Measurements from ENCODE around the gene PHACTR1.
"Not testable (repeated sequence)": the region's sequence is repeated elsewhere in the genome, so short reads cannot be mapped to it uniquely, and the experiment has no call there.

The PHACTR1 gene

GRCh38 chr6:13159300-13159699 is 442.7 kb downstream of the PHACTR1 start:
- Histone ChIP-seq H3K27me3 (peaks cover 0 to 11% (median 0%) of the 10 kb centered on the region in 11 experiments; a peak in 5 of 22 replicates), H3K36me3 (no peaks in the 10 kb centered on the region), H3K27ac (no peak overlapping the region), H3K4me1 (peaks cover 16 to 26% (median 19%) of the 10 kb centered on the region in 10 experiments), H3K4me2 (peak overlapping the region; percentile 45 to 73 (median 58)), H3K9ac (no peak overlapping the region), H3K9me3 (replicated peaks in 1 of 11) (no peaks in the 10 kb centered on the region), H4K20me1 (no peaks in the 10 kb centered on the region), H3K4me3 (no peak overlapping the region)
- no peak for TF ChIP-seq Cebpa-rat (IDR thresholded peaks at IDR 0.05)

- H3K27ac ChIP-seq; H3K36me3 ChIP-seq; H4K20me1 ChIP-seq; H3K9me3 ChIP-seq (replicated peaks in 1 of 11); H3K9ac ChIP-seq; H3K4me3 ChIP-seq: not testable (repeated sequence)
- H3K27me3 ChIP-seq = peaks cover 0 to 11% (median 0%) of the 10 kb centered on the region in 11 experiments; a peak in 5 of 22 replicates
- peaks cover 16 to 26% (median 19%) of the 10 kb centered on the region in 10 experiments for H3K4me1 ChIP-seq
- H3K4me2 ChIP-seq = peak overlapping the region; percentile 45 to 73 (median 58)
Measured at GRCh38 chr6:13159822-13160221, 443.3 kb downstream of the PHACTR1 start.

- Histone ChIP-seq H3K36me3 (no peaks in the 10 kb centered on the region), H3K27me3 (peaks cover 0 to 11% (median 0%) of the 10 kb centered on the region in 11 experiments; a peak in 5 of 22 replicates), H3K9me3 (replicated peaks in 1 of 11) (no peaks in the 10 kb centered on the region), H3K27ac (no peak overlapping the region), H3K9ac (no peak overlapping the region), H3K4me2 (peak overlapping the region in 3 of 11 experiments; percentile 8 to 15 (median 13); a peak in 3 of 22 replicates), H4K20me1 (no peaks in the 10 kb centered on the region), H3K4me1 (peaks cover 16 to 26% (median 19%) of the 10 kb centered on the region in 10 experiments), H3K4me3 (no peak overlapping the region)
- no peak for TF ChIP-seq Cebpa-rat (IDR thresholded peaks at IDR 0.05)
Measured at GRCh38 chr6:13163161-13163944, 446.8 kb downstream of the PHACTR1 start.

- H4K20me1 ChIP-seq = no peaks in the 10 kb centered on the region
- H3K4me1 ChIP-seq = peaks cover 8 to 18% (median 14%) of the 10 kb centered on the region in 10 experiments
- no peaks in the 10 kb centered on the region for H3K36me3 ChIP-seq
- peaks cover 0 to 11% (median 0%) of the 10 kb centered on the region in 11 experiments; a peak in 5 of 22 replicates for H3K27me3 ChIP-seq
- H3K9ac ChIP-seq = no peak overlapping the region
- TF ChIP-seq Cebpa-rat (IDR thresholded peaks at IDR 0.05) = no peak
- no peaks in the 10 kb centered on the region for H3K9me3 ChIP-seq (replicated peaks in 1 of 11)
- H3K4me3 ChIP-seq = no peak overlapping the region
- no peak overlapping the region for H3K4me2 ChIP-seq
- no peak overlapping the region for H3K27ac ChIP-seq
Measured at GRCh38 chr6:13164291-13164690, 447.7 kb downstream of the PHACTR1 start.

- TF ChIP-seq Cebpa-rat (IDR thresholded peaks at IDR 0.05) = no peak
- H3K4me3 ChIP-seq = no peak overlapping the region
- H3K36me3 ChIP-seq = no peaks in the 10 kb centered on the region
- peaks cover 0 to 10% (median 8%) of the 10 kb centered on the region in 10 experiments; a peak in 9 of 20 replicates for H3K4me1 ChIP-seq
- H3K27ac ChIP-seq = no peak overlapping the region
- H4K20me1 ChIP-seq = no peaks in the 10 kb centered on the region
- H3K4me2 ChIP-seq = no peak overlapping the region
- peaks cover 0 to 5% (median 0%) of the 10 kb centered on the region in 11 experiments; a peak in 1 of 22 replicates for H3K27me3 ChIP-seq
- H3K9me3 ChIP-seq (replicated peaks in 1 of 11) = no peaks in the 10 kb centered on the region
- H3K9ac ChIP-seq = no peak overlapping the region
Measured at GRCh38 chr6:13165502-13166172, 449.1 kb downstream of the PHACTR1 start.

GRCh38 chr6:13166269-13166668 is 449.7 kb downstream of the PHACTR1 start:
- Histone ChIP-seq H3K36me3 (no peaks in the 10 kb centered on the region), H3K9me3 (replicated peaks in 1 of 11) (no peaks in the 10 kb centered on the region), H3K4me1 (peaks cover 0 to 10% (median 8%) of the 10 kb centered on the region in 10 experiments; a peak in 9 of 20 replicates), H3K9ac (no peak overlapping the region), H3K27ac (no peak overlapping the region), H3K4me3 (no peak overlapping the region), H3K4me2 (no peak overlapping the region), H3K27me3 (no peaks in the 10 kb centered on the region), H4K20me1 (no peaks in the 10 kb centered on the region)
- no peak for TF ChIP-seq Cebpa-rat (IDR thresholded peaks at IDR 0.05)

- H4K20me1 ChIP-seq = no peaks in the 10 kb centered on the region
- no peak overlapping the region for H3K27ac ChIP-seq
Measured at GRCh38 chr6:13166916-13167315, 450.3 kb downstream of the PHACTR1 start.

GRCh38 chr6:13172291-13172690 is 455.7 kb downstream of the PHACTR1 start:
- Histone ChIP-seq H3K9me3 (replicated peaks in 1 of 11) (no peaks in the 10 kb centered on the region), H3K4me3 (no peak overlapping the region)
- TF ChIP-seq Cebpa-rat (IDR thresholded peaks at IDR 0.05) = no peak

More at GRCh38 chr6:13166916-13167315, 450.3 kb downstream of the PHACTR1 start:
- no peak for TF ChIP-seq Cebpa-rat (IDR thresholded peaks at IDR 0.05)
- Histone ChIP-seq H3K4me3 (no peak overlapping the region), H3K9me3 (replicated peaks in 1 of 11) (no peaks in the 10 kb centered on the region), H3K36me3 (no peaks in the 10 kb centered on the region), H3K9ac (no peak overlapping the region), H3K27me3 (no peaks in the 10 kb centered on the region), H3K4me1 (peaks cover 0 to 10% (median 8%) of the 10 kb centered on the region in 10 experiments; a peak in 9 of 20 replicates), H3K4me2 (no peak overlapping the region)

GRCh38 chr6:13175087-13175486 is 458.5 kb downstream of the PHACTR1 start:
- no peaks in the 10 kb centered on the region for H4K20me1 ChIP-seq
- no peaks in the 10 kb centered on the region for H3K36me3 ChIP-seq
- no peak overlapping the region for H3K27ac ChIP-seq
- no peak overlapping the region for H3K4me2 ChIP-seq
- H3K4me3 ChIP-seq = no peak overlapping the region
- no peak for TF ChIP-seq Cebpa-rat (IDR thresholded peaks at IDR 0.05)
- H3K9ac ChIP-seq = no peak overlapping the region
- peaks cover 10 to 15% (median 12%) of the 10 kb centered on the region in 10 experiments for H3K4me1 ChIP-seq
- H3K27me3 ChIP-seq = no peaks in the 10 kb centered on the region
- H3K9me3 ChIP-seq (replicated peaks in 1 of 11) = no peaks in the 10 kb centered on the region

More at GRCh38 chr6:13172291-13172690, 455.7 kb downstream of the PHACTR1 start:
- no peaks in the 10 kb centered on the region for H3K36me3 ChIP-seq
- H3K4me2 ChIP-seq = no peak overlapping the region
- no peaks in the 10 kb centered on the region for H3K4me1 ChIP-seq
- H3K27me3 ChIP-seq = no peaks in the 10 kb centered on the region
- no peak overlapping the region for H3K27ac ChIP-seq
- no peaks in the 10 kb centered on the region for H4K20me1 ChIP-seq
- no peak overlapping the region for H3K9ac ChIP-seq
